ENCODE data around the gene PALS2. TPM values are rescaled to one million over a fixed set of nuclear protein-coding genes. Genes with fewer than 3 reads are reported as not detected.
A peak's percentile ranks its signal among the peaks of the same experiment; 100 is the strongest.

PALS2 gene
- total RNA-seq, 1 donor from 2014 or later = 35.8 TPM

DNA sequence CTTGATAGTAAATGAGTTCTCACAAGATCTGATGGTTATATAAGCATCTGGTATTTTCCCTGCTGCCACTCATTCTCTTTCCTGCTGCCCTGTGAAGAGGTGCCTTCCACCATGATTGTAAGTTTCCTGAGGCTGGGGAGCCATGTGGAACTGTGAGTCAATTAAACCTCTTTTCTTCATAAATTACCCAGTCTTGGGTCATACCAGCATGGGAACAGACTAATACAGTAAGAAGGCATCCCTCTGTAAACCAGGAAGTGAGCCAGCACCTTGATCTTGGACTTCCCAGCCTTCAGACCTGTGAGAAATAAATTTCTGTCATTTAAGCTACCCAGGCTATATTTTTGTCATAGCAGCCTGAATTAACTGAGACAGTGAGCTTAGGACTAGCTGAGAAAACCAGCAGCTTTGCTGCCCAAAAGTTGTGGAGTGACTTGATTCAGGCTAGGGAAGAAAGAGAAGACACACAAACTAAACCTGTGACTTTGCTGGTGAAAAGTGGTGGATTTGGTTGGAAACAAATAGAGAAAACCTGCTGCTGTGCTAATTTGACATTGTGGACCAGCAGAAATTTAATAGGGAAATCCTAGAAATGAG, 29.7 kb downstream of the PALS2 start:
- Mint-ChIP-seq H3K4me3 (no peak overlapping the region), H3K36me3 (ENCODE audit: low read depth) (peaks cover 14% of the 10 kb centered on the region), H3K27ac (ENCODE audit: unreplicated experiment) (no peak overlapping the region), H3K27me3 (ENCODE audit: low read depth) (no peaks in the 10 kb centered on the region), H3K9me3 (peaks cover 9% of the 10 kb centered on the region), H3K4me1 (no peaks in the 10 kb centered on the region)
- DNase-seq (ENCODE audit: low read depth, low spot score) = no peak
- TF ChIP-seq, protein P1, sequence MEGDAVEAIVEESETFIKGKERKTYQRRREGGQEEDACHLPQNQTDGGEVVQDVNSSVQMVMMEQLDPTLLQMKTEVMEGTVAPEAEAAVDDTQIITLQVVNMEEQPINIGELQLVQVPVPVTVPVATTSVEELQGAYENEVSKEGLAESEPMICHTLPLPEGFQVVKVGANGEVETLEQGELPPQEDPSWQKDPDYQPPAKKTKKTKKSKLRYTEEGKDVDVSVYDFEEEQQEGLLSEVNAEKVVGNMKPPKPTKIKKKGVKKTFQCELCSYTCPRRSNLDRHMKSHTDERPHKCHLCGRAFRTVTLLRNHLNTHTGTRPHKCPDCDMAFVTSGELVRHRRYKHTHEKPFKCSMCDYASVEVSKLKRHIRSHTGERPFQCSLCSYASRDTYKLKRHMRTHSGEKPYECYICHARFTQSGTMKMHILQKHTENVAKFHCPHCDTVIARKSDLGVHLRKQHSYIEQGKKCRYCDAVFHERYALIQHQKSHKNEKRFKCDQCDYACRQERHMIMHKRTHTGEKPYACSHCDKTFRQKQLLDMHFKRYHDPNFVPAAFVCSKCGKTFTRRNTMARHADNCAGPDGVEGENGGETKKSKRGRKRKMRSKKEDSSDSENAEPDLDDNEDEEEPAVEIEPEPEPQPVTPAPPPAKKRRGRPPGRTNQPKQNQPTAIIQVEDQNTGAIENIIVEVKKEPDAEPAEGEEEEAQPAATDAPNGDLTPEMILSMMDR (conservative IDR thresholded peaks at IDR 0.05) = no peak

DNA sequence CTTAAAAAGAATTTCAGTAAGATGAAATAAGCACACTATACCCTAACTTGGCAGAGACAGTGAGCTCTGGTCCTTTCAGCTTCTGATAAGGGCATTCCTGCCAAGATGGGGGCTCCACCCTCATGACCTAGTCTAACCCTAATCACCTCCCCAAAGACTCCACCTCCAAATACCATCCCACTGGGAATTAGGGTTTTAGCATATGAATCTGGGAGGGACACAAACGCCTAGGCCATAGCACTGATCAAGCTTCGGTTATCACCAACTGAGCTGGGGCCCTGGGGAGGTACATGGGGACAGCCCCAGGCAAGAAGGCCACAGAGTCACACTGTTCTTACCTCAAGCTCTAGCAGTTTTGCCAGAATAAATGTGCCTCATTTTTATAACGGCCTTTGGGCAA, 31.4 kb downstream of the PALS2 start:
- peaks cover 2% of the 10 kb centered on the region for H3K4me1 Mint-ChIP-seq
- no peak for DNase-seq (ENCODE audit: low read depth, low spot score)
- H3K9me3 Mint-ChIP-seq = peaks cover 9% of the 10 kb centered on the region
- no peak overlapping the region for H3K27ac Mint-ChIP-seq (ENCODE audit: unreplicated experiment)
- peaks cover 14% of the 10 kb centered on the region for H3K36me3 Mint-ChIP-seq (ENCODE audit: low read depth)
- H3K27me3 Mint-ChIP-seq (ENCODE audit: low read depth) = no peaks in the 10 kb centered on the region
- TF ChIP-seq, protein P1 (conservative IDR thresholded peaks at IDR 0.05) = no peak
- H3K4me3 Mint-ChIP-seq = no peak overlapping the region

DNA sequence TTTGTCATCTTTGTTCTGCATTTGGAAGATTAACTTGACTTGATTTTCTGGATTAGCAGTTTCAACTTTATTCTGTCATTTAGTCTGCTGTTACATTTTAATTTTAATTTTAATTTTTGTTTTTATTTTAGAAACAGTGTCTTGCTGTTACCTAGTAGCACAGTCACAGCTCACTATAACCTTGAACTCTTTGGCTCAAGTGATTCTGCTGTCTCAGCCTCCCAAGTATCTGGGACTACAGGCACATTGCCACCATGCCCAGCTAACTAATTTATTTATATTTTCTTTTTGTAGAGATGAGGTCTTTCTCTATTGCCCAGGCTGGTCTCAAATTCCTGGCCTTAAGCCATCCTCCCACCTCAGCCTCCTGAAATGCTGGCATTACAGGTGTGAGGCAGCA, 35.3 kb downstream of the PALS2 start:
- TF ChIP-seq, protein P1 (conservative IDR thresholded peaks at IDR 0.05) = no peak
- peaks cover 3% of the 10 kb centered on the region for H3K36me3 Mint-ChIP-seq (ENCODE audit: low read depth)
- H3K27ac Mint-ChIP-seq (ENCODE audit: unreplicated experiment) = no peak overlapping the region
- peaks cover under 1% of the 10 kb centered on the region for H3K9me3 Mint-ChIP-seq
- DNase-seq (ENCODE audit: low read depth, low spot score) = no peak
- H3K4me3 Mint-ChIP-seq = no peak overlapping the region
- H3K4me1 Mint-ChIP-seq = peaks cover 5% of the 10 kb centered on the region
- H3K27me3 Mint-ChIP-seq (ENCODE audit: low read depth) = no peaks in the 10 kb centered on the region

DNA sequence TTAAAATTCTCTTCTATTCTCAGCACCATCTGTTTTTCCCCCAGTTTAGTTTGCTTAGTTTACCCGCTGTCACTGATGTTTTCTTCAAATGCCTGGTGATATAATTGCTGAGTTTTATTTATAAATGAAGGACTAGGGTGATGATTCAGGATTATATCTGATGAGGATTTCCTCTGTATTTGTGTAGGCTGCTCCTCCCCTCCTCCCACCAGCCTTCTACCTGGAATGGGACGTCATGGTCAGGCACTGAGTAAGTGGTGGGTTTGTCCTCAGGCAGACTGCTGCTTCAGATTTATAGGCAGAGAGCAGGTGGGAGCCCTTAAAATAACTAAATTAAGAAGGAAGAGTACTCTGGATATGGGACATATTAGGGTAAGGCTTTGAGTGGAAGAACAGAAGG, 35.8 kb downstream of the PALS2 start:
- H3K36me3 Mint-ChIP-seq (ENCODE audit: low read depth) = peaks cover 6% of the 10 kb centered on the region
- DNase-seq (ENCODE audit: low read depth, low spot score) = no peak
- peaks cover 3% of the 10 kb centered on the region for H3K9me3 Mint-ChIP-seq
- H3K27ac Mint-ChIP-seq (ENCODE audit: unreplicated experiment) = no peak overlapping the region
- H3K27me3 Mint-ChIP-seq (ENCODE audit: low read depth) = no peaks in the 10 kb centered on the region
- TF ChIP-seq, protein P1 (conservative IDR thresholded peaks at IDR 0.05) = no peak
- no peak overlapping the region for H3K4me3 Mint-ChIP-seq
- peaks cover 5% of the 10 kb centered on the region for H3K4me1 Mint-ChIP-seq

DNA sequence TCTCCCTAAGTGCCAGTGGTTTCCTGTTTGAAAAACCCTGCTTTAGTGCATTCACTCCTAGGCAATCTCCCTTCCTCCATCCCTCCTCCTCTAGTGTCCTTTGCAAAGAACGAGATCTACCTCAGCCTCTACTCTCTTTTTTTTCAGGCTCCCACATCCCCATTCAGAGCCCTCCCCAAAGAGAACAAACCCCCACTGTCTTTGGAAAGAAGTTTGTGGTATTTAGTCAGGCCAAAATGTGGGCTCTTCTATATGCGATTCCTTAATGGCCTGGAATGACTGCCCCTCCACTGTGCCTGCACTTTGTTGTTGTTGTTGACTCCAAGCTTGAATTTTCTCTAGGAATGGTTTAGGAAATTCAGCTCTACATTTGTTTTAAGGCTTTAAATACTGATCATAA, 36.3 kb downstream of the PALS2 start:
- TF ChIP-seq, protein P1 (conservative IDR thresholded peaks at IDR 0.05) = no peak
- no peak for DNase-seq (ENCODE audit: low read depth, low spot score)
- peaks cover 3% of the 10 kb centered on the region for H3K9me3 Mint-ChIP-seq
- H3K4me1 Mint-ChIP-seq = peaks cover 5% of the 10 kb centered on the region
- no peak overlapping the region for H3K4me3 Mint-ChIP-seq
- no peaks in the 10 kb centered on the region for H3K27me3 Mint-ChIP-seq (ENCODE audit: low read depth)
- peak overlapping the region; percentile 83 for H3K27ac Mint-ChIP-seq (ENCODE audit: unreplicated experiment)
- peaks cover 6% of the 10 kb centered on the region for H3K36me3 Mint-ChIP-seq (ENCODE audit: low read depth)
